H1 (cell line): ENCODE data around the gene TFCP2L1. TPM values are rescaled to one million over a fixed set of nuclear protein-coding genes. Genes with fewer than 3 reads are reported as not detected.

ENCODE experiments used
- CTCF ChIA-PET: fragments of 300-600 bp; sonication (Branson Sonifier 250); formaldehyde crosslinking; loops from one replicate; lab custom pipeline; 2021; ENCODE audit not compliant: partially characterized antibody; lab: Charles Lee
- POLR2A ChIA-PET: fragments of 300-600 bp; sonication (Branson Sonifier 250); formaldehyde crosslinking; loops from one replicate; lab custom pipeline; 2021; ENCODE audit warnings: inconsistent platforms; ENCODE audit not compliant: partially characterized antibody; lab: Charles Lee
- DNase-seq, 2 experiments: peaks; one replicate each; pipeline versions ENCODE4 v3.0.0 to v3.0.0-alpha.2; 2010 to 2022; ENCODE audit warnings: low spot score in 2 of 2, low read depth in 1 of 2, mixed read lengths in 1 of 2
- FAIRE-seq: peaks from 2 replicates; lab custom pipeline; 2011; peaks lifted over from hg19 to GRCh38; lab: Jason Lieb, UNC
- H2AFZ ChIP-seq: 2 replicates; pipeline ENCODE4 v1.8.1; 2012; ENCODE audit warnings: low read length, inconsistent platforms
- H2AK5ac ChIP-seq: 2 replicates; pipeline ENCODE4 v1.6.1; 2013; ENCODE audit warnings: low read depth, low read length
- H2BK120ac ChIP-seq: replicated peaks from 2 replicates; pipeline ENCODE3; 2013; ENCODE audit warnings: low read depth, low read length, inconsistent platforms
- H2BK12ac ChIP-seq: 2 replicates; pipeline ENCODE4 v1.6.1; 2013; ENCODE audit warnings: low read depth, low read length
- H2BK15ac ChIP-seq: 2 replicates; pipeline ENCODE4 v1.6.1; 2013; ENCODE audit warnings: low read length
- H2BK20ac ChIP-seq: 2 replicates; pipeline ENCODE4 v1.6.1; 2013; ENCODE audit warnings: low read length
- H2BK5ac ChIP-seq: 2 replicates; pipeline ENCODE4 v1.6.1; 2013; ENCODE audit warnings: low read depth, low read length
- H3K14ac ChIP-seq: 2 replicates; pipeline ENCODE4 v1.6.1; 2013; ENCODE audit warnings: inconsistent platforms; ENCODE audit not compliant: insufficient read length
- H3K18ac ChIP-seq: 2 replicates; pipeline ENCODE4 v1.6.1; 2013; ENCODE audit warnings: low read length; ENCODE audit errors: extremely low read depth
- H3K23ac ChIP-seq: 2 replicates; pipeline ENCODE4 v1.6.1; 2013; ENCODE audit warnings: inconsistent platforms; ENCODE audit not compliant: insufficient read length
- H3K23me2 ChIP-seq: 2 replicates; pipeline ENCODE4 v1.6.1; 2013; ENCODE audit warnings: low read depth, low read length
- H3K27ac ChIP-seq: 2 replicates; pipeline ENCODE4 v1.6.1; 2011; ENCODE audit warnings: low read depth, low read length, inconsistent platforms
- H3K27me3 ChIP-seq, 4 experiments: replicated peaks in 1 of 4; 1 replicate in 1 of 4; 2 replicates in 3 of 4; pipeline versions ENCODE4 v1.6.1 to v1.8.1; 2011 to 2013; ENCODE audit warnings: low read length in 3 of 4, mild to moderate bottlenecking in 3 of 4, inconsistent platforms in 2 of 4, mixed read lengths in 2 of 4, moderate library complexity in 1 of 4; ENCODE audit not compliant: control insufficient read depth in 3 of 4, insufficient read depth in 3 of 4; ENCODE audit errors: extremely low read depth in 1 of 4
- H3K36me3 ChIP-seq, 4 experiments: 2 replicates each; pipeline versions ENCODE4 v1.6.1 to v1.8.1; 2011 to 2013; ENCODE audit warnings: mild to moderate bottlenecking in 4 of 4, low read length in 3 of 4, moderate library complexity in 2 of 4, control low read depth in 1 of 4, inconsistent platforms in 1 of 4; ENCODE audit not compliant: insufficient read depth in 4 of 4, control insufficient read depth in 2 of 4
- H3K4ac ChIP-seq: replicated peaks from 2 replicates; pipeline ENCODE3; 2013; ENCODE audit warnings: low read length, low read depth, mixed read lengths, inconsistent platforms; ENCODE audit not compliant: insufficient read length
- H3K4me1 ChIP-seq, 4 experiments: replicated peaks in 1 of 4; 1 replicate in 1 of 4; 2 replicates in 3 of 4; pipeline versions ENCODE4 v1.6.1 to v1.8.1; 2011 to 2013; ENCODE audit warnings: low read length in 3 of 4, inconsistent platforms in 2 of 4, mixed read lengths in 1 of 4; ENCODE audit not compliant: insufficient read depth in 4 of 4, control insufficient read depth in 3 of 4
- H3K4me2 ChIP-seq, 2 experiments: 2 replicates each; pipeline versions ENCODE4 v1.6.1 to v1.8.1; 2011 to 2013; ENCODE audit warnings: low read depth in 2 of 2, low read length in 2 of 2, control low read depth in 1 of 2, inconsistent platforms in 1 of 2, mild to moderate bottlenecking in 1 of 2; ENCODE audit not compliant: insufficient read depth in 1 of 2
- H3K4me3 ChIP-seq, 4 experiments: fragments of 200-600, 300-600 bp in 1 of 4; sonication (generic), shearing (Covaris generic), sonication (Bioruptor Twin) in 1 of 4; 2 replicates each; pipeline versions ENCODE4 v1.5.1 to v1.8.1; 2011 to 2016; ENCODE audit warnings: low read length in 4 of 4, low read depth in 3 of 4, control low read depth in 2 of 4, inconsistent platforms in 2 of 4, mild to moderate bottlenecking in 2 of 4, mixed read lengths in 1 of 4, moderate library complexity in 1 of 4; ENCODE audit not compliant: insufficient read depth in 2 of 4; ENCODE audit errors: extremely low read depth in 1 of 4
- H3K56ac ChIP-seq: replicated peaks from 2 replicates; pipeline ENCODE3; 2013; ENCODE audit warnings: low read depth, mild to moderate bottlenecking, mixed read lengths, low read length, inconsistent platforms; ENCODE audit not compliant: insufficient read length
- H3K79me1 ChIP-seq: 2 replicates; pipeline ENCODE4 v1.6.1; 2013; ENCODE audit warnings: low read depth, low read length, control low read depth
- H3K79me2 ChIP-seq, 2 experiments: 2 replicates each; pipeline versions ENCODE4 v1.6.1 to v1.8.1; 2012 to 2013; ENCODE audit warnings: low read length in 2 of 2, mild to moderate bottlenecking in 2 of 2, inconsistent platforms in 1 of 2; ENCODE audit not compliant: insufficient read depth in 2 of 2, control insufficient read depth in 1 of 2
- H3K9ac ChIP-seq, 4 experiments: replicated peaks in 1 of 4; 1 replicate in 1 of 4; 2 replicates in 3 of 4; pipeline versions ENCODE4 v1.6.1 to v1.8.1; 2011 to 2013; ENCODE audit warnings: low read depth in 3 of 4, low read length in 3 of 4, control low read depth in 2 of 4, mild to moderate bottlenecking in 2 of 4, moderate library complexity in 2 of 4, inconsistent platforms in 1 of 4; ENCODE audit errors: extremely low read depth in 1 of 4
- H3K9me3 ChIP-seq, 2 experiments: 2 replicates each; pipeline versions ENCODE4 v1.6.1 to v1.8.1; 2012 to 2013; ENCODE audit warnings: mild to moderate bottlenecking in 2 of 2, moderate library complexity in 2 of 2, control low read depth in 1 of 2, inconsistent platforms in 1 of 2, low read depth in 1 of 2, low read length in 1 of 2, mixed read lengths in 1 of 2; ENCODE audit not compliant: insufficient read depth in 2 of 2
- H4K20me1 ChIP-seq, 2 experiments: replicated peaks in 1 of 2; 2 replicates each; pipeline versions ENCODE3 to v1.8.1; 2011 to 2013; ENCODE audit warnings: inconsistent platforms in 2 of 2, low read length in 2 of 2, mild to moderate bottlenecking in 1 of 2; ENCODE audit not compliant: insufficient read depth in 2 of 2, control insufficient read depth in 1 of 2
- H4K5ac ChIP-seq: 2 replicates; pipeline ENCODE4 v1.6.1; 2013; ENCODE audit warnings: low read length, low read depth, mixed read lengths, inconsistent platforms; ENCODE audit not compliant: insufficient read length
- H4K8ac ChIP-seq: 2 replicates; pipeline ENCODE4 v1.8.0; 2013; ENCODE audit warnings: mild to moderate bottlenecking, moderate library complexity, low read length, inconsistent platforms; ENCODE audit not compliant: insufficient read depth; ENCODE audit errors: extremely low read depth
- H4K91ac ChIP-seq: replicated peaks from 2 replicates; pipeline ENCODE3; 2013; ENCODE audit warnings: low read length, mixed read lengths, inconsistent platforms; ENCODE audit not compliant: insufficient read length
- CBX8 ChIP-seq: fragments of 300-800, 300-1000 bp; sonication (generic); IDR thresholded peaks from 2 replicates; pipeline ENCODE4 v1.7.1; 2016; ENCODE audit warnings: low read depth, low read length, borderline replicate concordance
- CTCF ChIP-seq, 3 experiments: IDR thresholded peaks; 1 replicate in 2 of 3; 2 replicates in 1 of 3; pipeline versions ENCODE4 v1.5.1 to v1.6.1; 2011; ENCODE audit warnings: low read length in 3 of 3, mild to moderate bottlenecking in 3 of 3, inconsistent platforms in 2 of 3, low read depth in 1 of 3, moderate library complexity in 1 of 3; ENCODE audit not compliant: insufficient read depth in 1 of 3; ENCODE audit errors: control extremely low read depth in 1 of 3
- EGR1 ChIP-seq: IDR thresholded peaks from 2 replicates; pipeline ENCODE4 v1.6.1; 2011; ENCODE audit warnings: low read depth, low read length, borderline replicate concordance
- KDM5A ChIP-seq: fragments of 200-600 bp; IDR thresholded peaks from 2 replicates; pipeline ENCODE4 v1.7.1; 2012; ENCODE audit warnings: mild to moderate bottlenecking, low read length, inconsistent platforms, mixed read lengths
- PHF8 ChIP-seq: fragments of 200-600 bp; sonication (generic); conservative IDR thresholded peaks from 2 replicates; pipeline ENCODE4 v1.7.1; 2012; ENCODE audit warnings: low read depth, mild to moderate bottlenecking, inconsistent platforms, low read length, moderate library complexity
- POLR2A ChIP-seq, 2 experiments: IDR thresholded peaks; 1 replicate in 1 of 2; 2 replicates in 1 of 2; pipeline ENCODE4 v1.6.1; 2011; ENCODE audit warnings: low read depth in 2 of 2, low read length in 2 of 2, mild to moderate bottlenecking in 2 of 2; ENCODE audit errors: control extremely low read depth in 1 of 2
- POLR2AphosphoS5 ChIP-seq: IDR thresholded peaks from 2 replicates; pipeline ENCODE4 v1.6.1; 2011; ENCODE audit warnings: low read depth, low read length
- SAP30 ChIP-seq: fragments of 300-600 bp; sonication (generic); IDR thresholded peaks from 2 replicates; pipeline ENCODE4 v1.7.1; 2012; ENCODE audit warnings: low read length, moderate library complexity, mild to moderate bottlenecking, inconsistent platforms; ENCODE audit not compliant: insufficient read depth, insufficient replicate concordance
- SIN3A ChIP-seq, 2 experiments: IDR thresholded peaks in 1 of 2; conservative IDR thresholded peaks in 1 of 2; 2 replicates each; pipeline ENCODE4 v1.6.1; 2011 to 2012; ENCODE audit warnings: low read length in 2 of 2, improper control_type of control experiment in 1 of 2, low read depth in 1 of 2, mild to moderate bottlenecking in 1 of 2
- SP4 ChIP-seq: IDR thresholded peaks from 2 replicates; pipeline ENCODE4 v1.6.1; 2012; ENCODE audit warnings: low read length, inconsistent platforms
- TAF7 ChIP-seq: optimal IDR thresholded peaks from 2 replicates; pipeline ENCODE3; 2011; ENCODE audit warnings: low read depth, mild to moderate bottlenecking, inconsistent platforms, low read length, moderate library complexity, borderline replicate concordance
- WGBS, 2 experiments: shearing (Covaris generic) in 1 of 2; methylation state at CpG; one replicate each; pipeline versions ENCODE4 v1.1.6 to v1.1.7; 2013 to 2015; ENCODE audit warnings: low lambda C conversion rate in 2 of 2, mixed read lengths in 2 of 2, inconsistent platforms in 1 of 2, low coverage in 1 of 2, missing lambda C conversion rate in 1 of 2; ENCODE audit not compliant: insufficient replicate concordance in 2 of 2, insufficient coverage in 1 of 2, insufficient read length in 1 of 2; ENCODE audit errors: extremely low coverage in 1 of 2, missing lambda C conversion rate in 1 of 2; 5-methylcytosine and 5-hydroxymethylcytosine counted together
- polyA plus RNA-seq, 7 experiments: library from polyadenylated mRNA; depleted of rRNA in 3 of 7; stranded (reverse) in 5 of 7; unstranded in 2 of 7; fragments of >200 nt in 5 of 7; fragments of 200-250 nt in 2 of 7; gene quantifications; 1 replicate in 5 of 7; 2 replicates in 1 of 7; 4 replicates in 1 of 7; pipeline versions ENCODE4 v1.2.1 to v1.2.3, GENCODE V29; 2011 to 2013; ENCODE audit warnings: missing spikeins in 2 of 7, mixed read lengths in 2 of 7
- total RNA-seq: library from RNA; stranded (reverse); fragmentation: NEBNext Ultra II Directional; extraction: Animal tissue kit (Norgen Biotek cat#: 25700); gene quantifications from 2 replicates; pipeline ENCODE4 v1.2.1, GENCODE V29; 2021

Gene TFCP2L1
- total and polyA plus RNA-seq, 2 of the 8 experiments (the other 6 are each of a cell fraction or from before 2014, with no cell fraction given), result 1.5 to 3.8 TPM

GRCh38 chr2:121254748-121255147 is 30.3 kb downstream of the TFCP2L1 start:
- Histone ChIP-seq H3K9me3 (no peaks in the 10 kb centered on the region), H3K18ac (no peak overlapping the region), H3K36me3 (no peaks in the 10 kb centered on the region), H2BK120ac (no peak overlapping the region), H2BK12ac (no peak overlapping the region), H3K27me3 (no peaks in the 10 kb centered on the region), H3K27ac (no peak overlapping the region), H3K79me1 (0 out of 2 replicates have a peak, but pooled peaks cover 5% of the 10 kb centered on the region), H2AFZ (no peak overlapping the region), H3K9ac (no peak overlapping the region), H3K23me2 (no peaks in the 10 kb centered on the region), H4K5ac (no peak overlapping the region), H3K4ac (no peak overlapping the region), H3K4me3 (no peak overlapping the region), H3K23ac (no peak overlapping the region), H4K91ac (no peak overlapping the region), H3K79me2 (no peaks in the 10 kb centered on the region), H3K4me1 (peaks cover 0 to 3% (median 0%) of the 10 kb centered on the region in 4 experiments; a peak in 2 of 7 replicates), H3K4me2 (no peak overlapping the region), H3K56ac (no peak overlapping the region), H4K8ac (no peak overlapping the region), H2BK15ac (no peak overlapping the region), H3K14ac (no peak overlapping the region), H2BK5ac (no peak overlapping the region), H2BK20ac (no peak overlapping the region), H4K20me1 (no peaks in the 10 kb centered on the region), H2AK5ac (no peak overlapping the region)
- CTCF ChIA-PET, result interaction anchor here (1.0 to 1.2 kb wide), 3 partner anchors 9 to 17 kb away, joined by 3 to 5 read pairs (median 3); no protein-coding TSS in a partner anchor
- DNase-seq (no peak), FAIRE-seq (no peak)
- POLR2A ChIA-PET, result no interaction called here
- 92% methylated on average over 4 of the region's 4 CpGs; no CpG with 5 or more reads in 1 of the 2 experiments for WGBS, 2 experiments
- TF ChIP-seq TAF7 (no peak), SAP30 (no peak), CTCF (IDR thresholded peaks at IDR 0.05; ENCODE audit: control extremely low read depth in 1 of 3, insufficient read depth in 1 of 3, low read depth in 1 of 3, low read length in 3 of 3) (no peak), PHF8 (no peak), SIN3A (conservative IDR thresholded peaks at IDR 0.05 in 1 of 2, IDR thresholded peaks at IDR 0.05 in 1 of 2; ENCODE audit: low read depth in 1 of 2, low read length in 2 of 2) (no peak), KDM5A (no peak), EGR1 (no peak), CBX8 (no peak), POLR2AphosphoS5 (no peak), SP4 (no peak), POLR2A (IDR thresholded peaks at IDR 0.05; ENCODE audit: control extremely low read depth in 1 of 2, low read depth in 2 of 2, low read length in 2 of 2) (no peak)
